ENCODE data around the gene SLC18A2.
"Not testable (repeated sequence)": the region's sequence is repeated elsewhere in the genome, so short reads cannot be mapped to it uniquely, and the experiment has no call there.

SLC18A2 gene

GRCh38 chr10:117240621-117241529 lies at the start of gene SLC18A2:
Gene SLC18A2, plus strand, starts transcription at chr10:117241114. Its CDS starts 580 bp downstream, at chr10:117241694.
- no peak for DNase-seq (ENCODE audit: low read depth)

- DNase-seq (ENCODE audit: low read depth) = no peak
Observed at GRCh38 chr10:117197189-117197588, 43.7 kb upstream of the SLC18A2 start, which contains the start of gene KCNK18. Gene KCNK18, plus strand, starts transcription at chr10:117197489. Its CDS starts 0 bp downstream, at chr10:117197489.

GRCh38 chr10:117198088-117198487 lies 42.8 kb upstream of the SLC18A2 start:
- no peak for DNase-seq (ENCODE audit: low read depth)

- DNase-seq (ENCODE audit: low read depth) = no peak
Observed at GRCh38 chr10:117201826-117202225, 39.1 kb upstream of the SLC18A2 start.

GRCh38 chr10:117204316-117204715 lies 36.6 kb upstream of the SLC18A2 start:
- DNase-seq (ENCODE audit: low read depth) = no peak

GRCh38 chr10:117212176-117212575 lies 28.7 kb upstream of the SLC18A2 start:
- DNase-seq (ENCODE audit: low read depth) = no peak

GRCh38 chr10:117214401-117214800 lies 26.5 kb upstream of the SLC18A2 start:
- no peak for DNase-seq (ENCODE audit: low read depth)

GRCh38 chr10:117215079-117215478 lies 25.8 kb upstream of the SLC18A2 start:
- no peak for DNase-seq (ENCODE audit: low read depth)

- no peak for DNase-seq (ENCODE audit: low read depth)
Observed at GRCh38 chr10:117216028-117216427, 24.9 kb upstream of the SLC18A2 start.

GRCh38 chr10:117216611-117217195 lies 24.2 kb upstream of the SLC18A2 start:
- DNase-seq (ENCODE audit: low read depth) = peak; percentile 11

- no peak for DNase-seq (ENCODE audit: low read depth)
Observed at GRCh38 chr10:117217196-117217761, 23.6 kb upstream of the SLC18A2 start.

GRCh38 chr10:117218654-117219053 lies 22.3 kb upstream of the SLC18A2 start:
- DNase-seq (ENCODE audit: low read depth) = no peak

GRCh38 chr10:117221156-117221711 lies 19.7 kb upstream of the SLC18A2 start:
- no peak for DNase-seq (ENCODE audit: low read depth)

GRCh38 chr10:117222552-117222951 lies 18.4 kb upstream of the SLC18A2 start:
- DNase-seq (ENCODE audit: low read depth) = no peak

- no peak for DNase-seq (ENCODE audit: low read depth)
Observed at GRCh38 chr10:117222976-117223692, 17.8 kb upstream of the SLC18A2 start.

GRCh38 chr10:117223693-117224430 lies 17.1 kb upstream of the SLC18A2 start:
- DNase-seq (ENCODE audit: low read depth) = no peak

GRCh38 chr10:117224881-117225280 lies 16.0 kb upstream of the SLC18A2 start:
- DNase-seq (ENCODE audit: low read depth) = no peak

- DNase-seq (ENCODE audit: low read depth) = no peak
Observed at GRCh38 chr10:117226813-117227451, 14.0 kb upstream of the SLC18A2 start.

- no peak for DNase-seq (ENCODE audit: low read depth)
Observed at GRCh38 chr10:117228210-117228609, 12.7 kb upstream of the SLC18A2 start.

- not testable (repeated sequence) for DNase-seq (ENCODE audit: low read depth)
Observed at GRCh38 chr10:117230107-117230506, 10.8 kb upstream of the SLC18A2 start.
